NCI-H446 (cell line): ENCODE measurements around the gene NOX4.

Source experiments
- DNase-seq, 2 experiments: peaks; one replicate each; lab custom pipeline; 2025; lab: John Stamatoyannopoulos, UW

NOX4 gene

GRCh38 chr11:89490981-89491690 is at the start of gene NOX4:
Gene NOX4 (minus strand): TSS chr11:89491375. CDS start chr11:89491246, 129 bp downstream.
- DNase-seq = no peak

- DNase-seq = no peak
These were observed 49.7 kb upstream of the NOX4 start for GRCh38 chr11:89540826-89541225.

- DNase-seq = no peak
These were observed 46.8 kb upstream of the NOX4 start for GRCh38 chr11:89537936-89538335.

- no peak for DNase-seq
These were observed 45.8 kb upstream of the NOX4 start for GRCh38 chr11:89536926-89537325.

GRCh38 chr11:89535221-89535620 is 44.0 kb upstream of the NOX4 start:
- DNase-seq = no peak

- no peak for DNase-seq
These were observed 38.6 kb upstream of the NOX4 start for GRCh38 chr11:89529626-89530380.

GRCh38 chr11:89521792-89522191 is 30.6 kb upstream of the NOX4 start:
- DNase-seq = no peak

GRCh38 chr11:89521294-89521693 is 30.1 kb upstream of the NOX4 start:
- DNase-seq = no peak

GRCh38 chr11:89516496-89516895 is 25.3 kb upstream of the NOX4 start:
- DNase-seq = no peak

GRCh38 chr11:89508544-89508943 is 17.4 kb upstream of the NOX4 start:
- no peak for DNase-seq

GRCh38 chr11:89504270-89504669 is 13.1 kb upstream of the NOX4 start:
- no peak for DNase-seq

- no peak for DNase-seq
These were observed 12.2 kb upstream of the NOX4 start for GRCh38 chr11:89503422-89503821.

GRCh38 chr11:89502301-89502700 is 11.1 kb upstream of the NOX4 start:
- DNase-seq = no peak

GRCh38 chr11:89500336-89500735 is 9.2 kb upstream of the NOX4 start:
- no peak for DNase-seq

- DNase-seq = no peak
These were observed 7.8 kb upstream of the NOX4 start for GRCh38 chr11:89498845-89499448.

- no peak for DNase-seq
These were observed 4.8 kb upstream of the NOX4 start for GRCh38 chr11:89495951-89496350.

- DNase-seq = no peak
These were observed 2.3 kb upstream of the NOX4 start for GRCh38 chr11:89493431-89493830.

GRCh38 chr11:89490602-89490980 is 584 bp downstream of the NOX4 start:
- no peak for DNase-seq

- no peak for DNase-seq
These were observed 1.2 kb downstream of the NOX4 start for GRCh38 chr11:89489930-89490329.

GRCh38 chr11:89487016-89487415 is 4.2 kb downstream of the NOX4 start:
- DNase-seq = no peak

GRCh38 chr11:89484896-89485295 is 6.3 kb downstream of the NOX4 start:
- DNase-seq = no peak

- no peak for DNase-seq
These were observed 14.0 kb downstream of the NOX4 start for GRCh38 chr11:89477175-89477574.

GRCh38 chr11:89463266-89463780 is 27.9 kb downstream of the NOX4 start:
- no peak for DNase-seq
